BLaER1 treated with 17β-estradiol and CSF1 and Interleukin-3, amounts not matched to agents 10 nM and 100 nM (cell line): Measurements from ENCODE around the gene PRKAR1B.

Source experiments
- H3K27ac ChIP-seq, 11 experiments: shearing (Covaris generic); formaldehyde crosslinking; 2 replicates each; pipeline ENCODE4 v1.8.1; 2022
- H3K27me3 ChIP-seq, 11 experiments: shearing (Covaris generic); formaldehyde crosslinking; 2 replicates each; pipeline ENCODE4 v1.8.1; 2022
- H3K36me3 ChIP-seq, 11 experiments: shearing (Covaris generic); formaldehyde crosslinking; 2 replicates each; pipeline ENCODE4 v1.8.1; 2022
- H3K4me1 ChIP-seq, 10 experiments: shearing (Covaris generic); formaldehyde crosslinking; 2 replicates each; pipeline ENCODE4 v1.8.1; 2022
- H3K4me2 ChIP-seq, 11 experiments: shearing (Covaris generic); formaldehyde crosslinking; 2 replicates each; pipeline ENCODE4 v1.8.1; 2022
- H3K4me3 ChIP-seq, 10 experiments: shearing (Covaris generic); formaldehyde crosslinking; 2 replicates each; pipeline ENCODE4 v1.8.1; 2022
- H3K9ac ChIP-seq, 11 experiments: shearing (Covaris generic); formaldehyde crosslinking; 2 replicates each; pipeline ENCODE4 v1.8.1; 2022
- H3K9me3 ChIP-seq, 11 experiments: shearing (Covaris generic); formaldehyde crosslinking; replicated peaks in 1 of 11; 2 replicates each; pipeline ENCODE4 v1.8.1; 2022
- H4K20me1 ChIP-seq, 11 experiments: shearing (Covaris generic); formaldehyde crosslinking; 2 replicates each; pipeline ENCODE4 v1.8.1; 2022
- Cebpa-rat ChIP-seq, 11 experiments: shearing (Covaris generic); IDR thresholded peaks; 2 replicates each; pipeline ENCODE4 v1.8.1; 2022

PRKAR1B gene

GRCh38 chr7:504221-505111 is 222.6 kb downstream of the PRKAR1B start:
- H3K9me3 ChIP-seq = peaks cover 0 to 5% (median 0%) of the 10 kb centered on the region in 11 experiments; a peak in 1 of 22 replicates
- H3K36me3 ChIP-seq = peaks cover 0 to 33% (median 0%) of the 10 kb centered on the region in 11 experiments; a peak in 7 of 22 replicates
- peak overlapping the region in 7 of 11 experiments; percentile 7 to 63 (median 40); a peak in 9 of 22 replicates for H3K4me2 ChIP-seq
- peaks cover 0 to 27% (median 16%) of the 10 kb centered on the region in 10 experiments; a peak in 13 of 20 replicates for H3K4me1 ChIP-seq
- no peak for TF ChIP-seq Cebpa-rat (IDR thresholded peaks at IDR 0.05)
- H3K4me3 ChIP-seq = no peak overlapping the region
- no peaks in the 10 kb centered on the region for H3K27me3 ChIP-seq
- no peak overlapping the region for H3K9ac ChIP-seq
- H4K20me1 ChIP-seq = peaks cover 0 to 52% (median 15%) of the 10 kb centered on the region in 11 experiments; a peak in 10 of 22 replicates
- H3K27ac ChIP-seq = no peak overlapping the region

GRCh38 chr7:503575-504111 is 223.4 kb downstream of the PRKAR1B start:
- Histone ChIP-seq H3K36me3 (peaks cover 0 to 33% (median 0%) of the 10 kb centered on the region in 11 experiments; a peak in 8 of 22 replicates), H3K27ac (no peak overlapping the region), H3K9me3 (peaks cover 0 to 14% (median 4%) of the 10 kb centered on the region in 11 experiments; a peak in 5 of 22 replicates), H3K9ac (no peak overlapping the region), H4K20me1 (peaks cover 0 to 44% (median 14%) of the 10 kb centered on the region in 11 experiments; a peak in 10 of 22 replicates), H3K4me1 (peaks cover 0 to 32% (median 16%) of the 10 kb centered on the region in 10 experiments; a peak in 13 of 20 replicates), H3K4me3 (no peak overlapping the region), H3K4me2 (peak overlapping the region in 7 of 11 experiments; percentile 24 to 63 (median 40); a peak in 15 of 22 replicates), H3K27me3 (no peaks in the 10 kb centered on the region)
- no peak for TF ChIP-seq Cebpa-rat (IDR thresholded peaks at IDR 0.05)

DNA sequence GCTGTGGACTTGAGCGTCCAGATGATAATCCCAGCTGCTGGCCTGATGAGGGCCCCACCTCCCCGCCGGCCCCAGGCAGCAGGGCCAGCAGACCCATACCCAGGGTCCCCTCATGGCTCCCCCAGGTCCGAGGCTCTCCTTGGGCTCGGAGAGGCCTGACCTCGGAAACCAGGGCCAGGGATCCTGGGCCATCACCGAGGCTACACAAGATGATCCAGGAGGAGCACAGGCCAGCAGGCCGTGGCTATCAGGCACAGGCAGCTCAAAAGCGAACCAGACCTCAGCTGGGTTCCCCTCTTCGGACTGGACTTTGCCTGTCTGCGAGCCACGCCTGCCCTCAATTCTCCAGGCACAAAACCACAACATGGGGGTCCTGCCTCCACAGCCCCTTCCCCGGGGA is 224.8 kb downstream of the PRKAR1B start:
- Histone ChIP-seq H3K36me3 (peaks cover 0 to 33% (median 0%) of the 10 kb centered on the region in 11 experiments; a peak in 8 of 22 replicates), H3K4me2 (peak overlapping the region in 7 of 11 experiments; percentile 24 to 63 (median 40); a peak in 14 of 22 replicates), H3K4me1 (peaks cover 0 to 45% (median 28%) of the 10 kb centered on the region in 10 experiments; a peak in 17 of 20 replicates), H3K9me3 (peaks cover 0 to 15% (median 5%) of the 10 kb centered on the region in 11 experiments; a peak in 5 of 22 replicates), H3K4me3 (no peak overlapping the region), H3K27ac (no peak overlapping the region), H3K9ac (no peak overlapping the region), H3K27me3 (0 out of 22 replicates have a peak, but pooled peaks cover 0 to 4% (median 0%) of the 10 kb centered on the region in 11 experiments), H4K20me1 (peaks cover 0 to 39% (median 14%) of the 10 kb centered on the region in 11 experiments; a peak in 10 of 22 replicates)
- no peak for TF ChIP-seq Cebpa-rat (IDR thresholded peaks at IDR 0.05)

DNA sequence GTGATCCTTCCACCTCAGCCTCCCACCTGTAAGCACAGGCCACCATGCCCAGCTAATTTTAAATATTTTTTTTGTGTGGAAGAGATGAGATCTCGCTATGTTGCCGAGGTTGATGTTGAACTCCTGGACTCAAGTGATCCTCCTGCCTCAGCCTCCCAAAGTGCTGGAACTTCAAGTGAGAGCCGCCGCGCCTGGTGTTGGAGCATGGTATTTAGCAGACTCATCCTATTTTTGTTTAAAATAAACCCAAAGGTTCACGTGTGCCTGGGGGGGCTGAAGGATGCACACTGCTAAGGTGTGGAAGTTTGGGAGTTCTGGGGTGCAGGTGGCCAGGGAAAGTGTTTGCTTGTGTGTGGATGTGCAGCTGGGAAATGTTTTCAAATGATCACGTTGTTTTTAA is 225.6 kb downstream of the PRKAR1B start:
- TF ChIP-seq Cebpa-rat (IDR thresholded peaks at IDR 0.05) = no peak
- peaks cover 0 to 15% (median 5%) of the 10 kb centered on the region in 11 experiments; a peak in 5 of 22 replicates for H3K9me3 ChIP-seq
- H4K20me1 ChIP-seq = peaks cover 0 to 35% (median 14%) of the 10 kb centered on the region in 11 experiments; a peak in 10 of 22 replicates
- 0 out of 22 replicates have a peak, but pooled peaks cover 0 to 4% (median 0%) of the 10 kb centered on the region in 11 experiments for H3K27me3 ChIP-seq
- H3K27ac ChIP-seq = no peak overlapping the region
- no peak overlapping the region for H3K9ac ChIP-seq
- peaks cover 0 to 33% (median 0%) of the 10 kb centered on the region in 11 experiments; a peak in 8 of 22 replicates for H3K36me3 ChIP-seq
- no peak overlapping the region for H3K4me2 ChIP-seq
- H3K4me3 ChIP-seq = no peak overlapping the region
- peaks cover 0 to 53% (median 35%) of the 10 kb centered on the region in 10 experiments; a peak in 18 of 20 replicates for H3K4me1 ChIP-seq

DNA sequence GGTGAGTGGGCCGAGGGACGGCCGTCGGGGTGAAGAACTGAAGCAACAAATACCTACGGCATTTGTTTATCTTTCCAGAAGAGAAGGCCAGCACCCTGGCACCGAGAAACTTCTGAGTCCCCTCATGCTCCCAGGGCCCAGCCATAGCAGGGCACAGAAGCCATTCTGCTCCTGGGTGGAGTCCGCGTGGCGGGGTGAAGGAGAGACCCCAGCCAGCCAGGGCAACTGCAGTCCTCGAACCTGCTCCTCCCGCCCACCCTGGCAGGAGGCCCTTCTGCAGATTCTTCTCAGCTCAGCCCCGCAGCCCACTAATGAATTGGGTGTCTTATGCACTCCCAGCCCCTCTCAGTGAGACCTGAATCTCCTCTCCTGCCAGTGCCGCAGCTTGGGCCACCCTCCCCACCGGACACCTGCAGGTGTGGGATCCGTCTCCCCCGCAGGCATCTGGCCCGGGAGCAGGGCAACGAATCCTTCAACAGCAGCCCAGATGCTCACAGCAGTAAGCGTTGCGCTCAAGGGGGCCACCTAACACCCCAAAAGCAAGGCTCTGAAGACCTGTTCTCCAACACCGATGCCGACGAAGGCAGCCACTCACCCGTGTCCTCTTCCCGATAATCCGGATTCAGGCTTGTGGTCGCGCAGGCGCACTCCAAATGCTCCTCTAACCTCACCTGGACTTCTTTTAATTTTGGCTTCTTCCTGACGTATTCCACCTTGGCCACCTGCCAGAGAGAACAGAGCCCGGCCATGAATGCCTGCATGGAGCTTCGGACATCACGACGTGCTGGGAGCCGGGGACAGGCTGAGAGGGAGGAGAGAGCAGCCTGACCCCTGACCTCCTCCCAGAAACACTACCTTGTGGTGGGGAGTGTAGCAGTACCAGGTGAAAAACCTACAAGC is 226.3 kb downstream of the PRKAR1B start:
- H3K36me3 ChIP-seq = peaks cover 0 to 35% (median 0%) of the 10 kb centered on the region in 11 experiments; a peak in 8 of 22 replicates
- peaks cover 0 to 15% (median 5%) of the 10 kb centered on the region in 11 experiments; a peak in 5 of 22 replicates for H3K9me3 ChIP-seq
- no peak overlapping the region for H3K9ac ChIP-seq
- H3K4me2 ChIP-seq = no peak overlapping the region
- no peak for TF ChIP-seq Cebpa-rat (IDR thresholded peaks at IDR 0.05)
- 0 out of 22 replicates have a peak, but pooled peaks cover 0 to 4% (median 0%) of the 10 kb centered on the region in 11 experiments for H3K27me3 ChIP-seq
- peaks cover 0 to 39% (median 15%) of the 10 kb centered on the region in 11 experiments; a peak in 10 of 22 replicates for H4K20me1 ChIP-seq
- H3K4me1 ChIP-seq = peaks cover 0 to 60% (median 42%) of the 10 kb centered on the region in 10 experiments; a peak in 18 of 20 replicates
- H3K4me3 ChIP-seq = no peak overlapping the region
- no peak overlapping the region for H3K27ac ChIP-seq

GRCh38 chr7:499853-500485 is 227.1 kb downstream of the PRKAR1B start:
- H3K4me1 ChIP-seq = peaks cover 0 to 68% (median 50%) of the 10 kb centered on the region in 10 experiments; a peak in 18 of 20 replicates

More at GRCh38 chr7:499853-500485, 227.1 kb downstream of the PRKAR1B start:
- Histone ChIP-seq H3K4me2 (no peak overlapping the region), H3K36me3 (peaks cover 0 to 35% (median 0%) of the 10 kb centered on the region in 11 experiments; a peak in 8 of 22 replicates), H3K9me3 (peaks cover 0 to 15% (median 5%) of the 10 kb centered on the region in 11 experiments; a peak in 5 of 22 replicates), H3K27me3 (0 out of 22 replicates have a peak, but pooled peaks cover 0 to 4% (median 0%) of the 10 kb centered on the region in 11 experiments), H3K27ac (no peak overlapping the region), H3K4me3 (no peak overlapping the region), H4K20me1 (peaks cover 0 to 36% (median 15%) of the 10 kb centered on the region in 11 experiments; a peak in 10 of 22 replicates), H3K9ac (no peak overlapping the region)
- TF ChIP-seq Cebpa-rat (IDR thresholded peaks at IDR 0.05) = no peak
